Transverse colon (tissue), 4 donors: Measurements from ENCODE around the gene GREM2. TPM values are rescaled to one million over a fixed set of nuclear protein-coding genes. Genes with fewer than 3 reads are reported as not detected.

Experiments used
- DNase-seq: peaks from one replicate; pipeline ENCODE4 v3.0.0-alpha.2; 2019
- H3K27ac ChIP-seq, 4 donors: fragments of 200-600 bp; sonication (generic); 2 replicates each; pipeline ENCODE4 v1.5.1; 2016 to 2018; ENCODE audit warnings: inconsistent platforms in 4 of 4
- H3K27me3 ChIP-seq: fragments of 200-600 bp; sonication (generic); 2 replicates; pipeline ENCODE4 v1.5.1; 2017; ENCODE audit warnings: inconsistent platforms
- H3K36me3 ChIP-seq, 4 donors: fragments of 200-600 bp; sonication (generic); 2 replicates each; pipeline ENCODE4 v1.5.1; 2017 to 2019; ENCODE audit warnings: inconsistent platforms in 4 of 4
- H3K4me1 ChIP-seq, 4 donors: fragments of 200-600 bp; sonication (generic); 2 replicates each; pipeline ENCODE4 v1.5.1; 2017 to 2020; ENCODE audit warnings: inconsistent platforms in 4 of 4
- H3K4me3 ChIP-seq, 4 donors: fragments of 200-600 bp; sonication (generic); 1 replicate in 1 of 4; 2 replicates in 3 of 4; pipeline versions ENCODE4 v1.5.1 to v1.6.1; 2017 to 2019; ENCODE audit warnings: inconsistent platforms in 4 of 4
- H3K9me3 ChIP-seq, 2 donors: fragments of 200-600 bp; sonication (generic); 2 replicates each; pipeline ENCODE4 v1.5.1; 2017 to 2019; ENCODE audit warnings: inconsistent platforms in 2 of 2
- EP300 ChIP-seq: sonication (generic); formaldehyde crosslinking; IDR thresholded peaks from one replicate; pipeline ENCODE4 v1.6.1; 2017; ENCODE audit warnings: antibody characterized with exemption, low read depth
- POLR2A ChIP-seq: fragments of 450-650 bp; IDR thresholded peaks from one replicate; pipeline ENCODE4 v1.6.1; 2016; ENCODE audit warnings: antibody characterized with exemption, mild to moderate bottlenecking, moderate library complexity
- POLR2AphosphoS5 ChIP-seq, 3 donors: sonication (generic); formaldehyde crosslinking; IDR thresholded peaks; one replicate each; pipeline ENCODE4 v1.6.1; 2016; ENCODE audit warnings: antibody characterized with exemption in 3 of 3
- WGBS, 2 donors: methylation state at CpG; one replicate each; pipeline ENCODE4 v1.1.5; 2018; ENCODE audit warnings: low coverage in 1 of 2; 5-methylcytosine and 5-hydroxymethylcytosine counted together
- in situ Hi-C, 4 donors: fragments of 200-750 bp; cut with MboI; loops; one replicate each; pipeline versions ENCODE4 v1.15.0 to v1.15.1; 2017; ENCODE audit warnings: low sequenced_read_pairs in 3 of 4, low pct_ligation_motif_present in 1 of 4, low pct_unique_long_range_greater_than_20kb in 1 of 4
- intact Hi-C: fragments of 100-400 bp; cut with DNase I; formaldehyde crosslinking; loops from one replicate; pipeline ENCODE4 v1.15.1; 2023; ENCODE audit warnings: low total_unique reads
- total RNA-seq, 4 donors: library from RNA; depleted of rRNA; stranded (reverse); fragments of >200 nt; gene quantifications; one replicate each; pipeline ENCODE4 v1.1.0, GENCODE V29; 2016
- TF ChIP-seq, protein P1 (sequence below), 5 experiments: fragments of 200-600 bp in 3 of 5; fragments of 450-650 bp in 2 of 5; sonication (generic) in 3 of 5; IDR thresholded peaks; 1 replicate in 2 of 5; 2 replicates in 3 of 5; pipeline ENCODE4 v1.5.1; 2016 to 2017; ENCODE audit warnings: antibody characterized with exemption in 5 of 5, inconsistent platforms in 3 of 5, mild to moderate bottlenecking in 2 of 5, moderate library complexity in 1 of 5

GREM2 gene
- total RNA-seq, 4 donors from 2014 or later: 2.8 to 13.1 (median 4.9) TPM

DNA sequence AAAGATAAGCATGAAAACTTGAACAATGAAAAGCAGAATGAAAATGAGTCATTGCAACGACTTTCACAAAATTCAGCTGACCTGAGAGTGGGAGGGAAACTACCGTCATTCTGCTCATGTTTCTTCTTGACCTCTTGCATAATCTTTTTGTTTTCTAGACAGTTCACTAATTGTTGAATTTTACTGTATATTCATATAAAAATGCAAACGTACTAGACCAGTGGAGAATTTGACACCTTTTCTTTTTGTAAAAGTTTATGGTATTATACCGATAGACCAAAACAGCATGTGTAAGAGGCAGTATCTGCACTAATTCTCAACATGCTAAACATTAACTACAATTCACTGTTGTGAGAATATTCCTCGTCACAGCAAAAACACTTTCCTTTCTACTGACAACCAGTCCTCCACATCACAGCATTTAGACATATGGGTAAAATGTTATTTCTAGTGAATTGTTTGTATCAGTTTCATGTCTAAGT, 137.8 kb downstream of the GREM2 start:
- Histone ChIP-seq H3K9me3 (no peaks in the 10 kb centered on the region), H3K36me3 (no peaks in the 10 kb centered on the region), H3K4me1 (no peaks in the 10 kb centered on the region), H3K4me3 (no peak overlapping the region), H3K27ac (no peak overlapping the region), H3K27me3 (no peaks in the 10 kb centered on the region)
- in situ Hi-C loops: no loop called here
- TF ChIP-seq, protein P1, sequence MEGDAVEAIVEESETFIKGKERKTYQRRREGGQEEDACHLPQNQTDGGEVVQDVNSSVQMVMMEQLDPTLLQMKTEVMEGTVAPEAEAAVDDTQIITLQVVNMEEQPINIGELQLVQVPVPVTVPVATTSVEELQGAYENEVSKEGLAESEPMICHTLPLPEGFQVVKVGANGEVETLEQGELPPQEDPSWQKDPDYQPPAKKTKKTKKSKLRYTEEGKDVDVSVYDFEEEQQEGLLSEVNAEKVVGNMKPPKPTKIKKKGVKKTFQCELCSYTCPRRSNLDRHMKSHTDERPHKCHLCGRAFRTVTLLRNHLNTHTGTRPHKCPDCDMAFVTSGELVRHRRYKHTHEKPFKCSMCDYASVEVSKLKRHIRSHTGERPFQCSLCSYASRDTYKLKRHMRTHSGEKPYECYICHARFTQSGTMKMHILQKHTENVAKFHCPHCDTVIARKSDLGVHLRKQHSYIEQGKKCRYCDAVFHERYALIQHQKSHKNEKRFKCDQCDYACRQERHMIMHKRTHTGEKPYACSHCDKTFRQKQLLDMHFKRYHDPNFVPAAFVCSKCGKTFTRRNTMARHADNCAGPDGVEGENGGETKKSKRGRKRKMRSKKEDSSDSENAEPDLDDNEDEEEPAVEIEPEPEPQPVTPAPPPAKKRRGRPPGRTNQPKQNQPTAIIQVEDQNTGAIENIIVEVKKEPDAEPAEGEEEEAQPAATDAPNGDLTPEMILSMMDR (IDR thresholded peaks at IDR 0.05): no peak
- TF ChIP-seq POLR2A (no peak), EP300 (no peak), POLR2AphosphoS5 (IDR thresholded peaks at IDR 0.05) (no peak)
- WGBS, 2 donors: 66 to 69% methylated on average over 5 of the region's 5 CpGs
- intact Hi-C loops: no loop called here
- no peak for DNase-seq

DNA sequence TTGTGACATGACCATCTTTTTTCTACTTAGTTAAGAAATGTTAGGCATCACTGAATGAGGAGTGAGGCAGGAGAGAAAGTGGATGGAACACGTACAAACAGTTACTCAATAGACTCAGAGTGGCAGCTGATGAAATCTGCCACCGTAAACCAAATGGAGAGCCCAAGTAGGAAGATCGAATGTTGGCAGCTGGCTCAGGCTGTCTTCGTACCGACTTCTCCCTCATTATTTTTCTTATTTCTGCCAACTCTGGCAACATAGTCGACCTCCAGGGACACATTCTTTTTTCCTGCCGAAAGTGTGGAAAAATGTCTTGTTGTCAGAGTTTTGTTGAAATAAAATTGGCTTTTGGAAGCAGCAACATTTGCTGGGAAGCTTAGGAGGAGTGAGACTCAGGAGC, 143.3 kb downstream of the GREM2 start:
- Histone ChIP-seq H3K4me1 (no peaks in the 10 kb centered on the region), H3K9me3 (no peaks in the 10 kb centered on the region), H3K27ac (no peak overlapping the region), H3K4me3 (no peak overlapping the region), H3K27me3 (no peaks in the 10 kb centered on the region), H3K36me3 (no peaks in the 10 kb centered on the region)
- TF ChIP-seq POLR2AphosphoS5 (IDR thresholded peaks at IDR 0.05) (no peak), POLR2A (no peak), EP300 (no peak)
- TF ChIP-seq, protein P1 (IDR thresholded peaks at IDR 0.05): no peak
- in situ Hi-C loops: no loop called here
- DNase-seq: no peak
- 49 to 79% methylated on average over 7 of the region's 7 CpGs for WGBS, 2 donors
- intact Hi-C loops: no loop called here

DNA sequence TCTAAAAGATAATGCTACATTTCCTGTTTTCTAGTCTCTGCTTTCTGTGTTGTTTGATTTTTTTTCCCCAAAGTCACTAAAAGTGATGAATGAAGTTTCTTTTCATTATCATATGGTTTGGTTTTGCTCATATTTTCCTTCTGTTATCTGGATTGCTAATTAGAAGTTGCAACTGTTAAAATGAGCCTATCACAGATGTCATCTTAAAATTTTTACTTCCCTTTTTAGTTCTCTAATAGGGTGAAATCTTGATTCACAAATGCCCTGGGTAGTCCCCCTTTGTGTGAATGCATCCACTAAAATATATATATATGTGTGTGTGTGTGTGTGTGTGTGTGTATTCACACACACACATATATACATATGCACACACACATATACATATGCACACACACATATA, 144.1 kb downstream of the GREM2 start:
- H3K27ac ChIP-seq: no peak overlapping the region
- H3K4me3 ChIP-seq: no peak overlapping the region
- intact Hi-C loops: no loop called here
- no peak for TF ChIP-seq EP300
- TF ChIP-seq POLR2AphosphoS5 (IDR thresholded peaks at IDR 0.05): no peak
- no peaks in the 10 kb centered on the region for H3K9me3 ChIP-seq
- no peaks in the 10 kb centered on the region for H3K36me3 ChIP-seq
- DNase-seq: no peak
- no peaks in the 10 kb centered on the region for H3K27me3 ChIP-seq
- H3K4me1 ChIP-seq: peaks cover 0 to 5% (median 0%) of the 10 kb centered on the region in 4 donors
- in situ Hi-C loops: no loop called here

DNA sequence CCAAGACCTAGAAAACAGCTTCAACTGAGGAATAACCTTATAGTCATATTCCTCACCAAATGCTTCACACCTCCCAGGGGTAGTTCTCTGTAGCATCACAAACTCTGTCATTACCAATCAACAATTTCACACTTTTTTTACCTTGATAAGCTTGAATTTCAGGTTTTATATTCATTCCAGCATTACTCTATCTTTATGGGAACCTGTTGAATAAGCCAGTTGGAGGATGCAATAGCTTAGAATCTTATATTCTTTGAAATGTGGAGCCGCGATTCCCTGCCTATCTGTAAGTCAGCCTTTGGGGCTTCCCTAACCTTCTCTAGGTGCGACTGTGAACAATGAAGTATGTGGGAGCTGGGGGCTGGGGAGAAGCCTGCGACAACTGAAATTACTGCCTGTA, 145.4 kb downstream of the GREM2 start:
- Histone ChIP-seq H3K9me3 (no peaks in the 10 kb centered on the region), H3K27me3 (no peaks in the 10 kb centered on the region), H3K36me3 (no peaks in the 10 kb centered on the region), H3K4me3 (no peak overlapping the region), H3K27ac (no peak overlapping the region), H3K4me1 (peaks cover 0 to 17% (median 7%) of the 10 kb centered on the region in 4 donors)
- no peak for TF ChIP-seq POLR2A
- TF ChIP-seq, protein P1 (IDR thresholded peaks at IDR 0.05): no peak
- TF ChIP-seq EP300: no peak
- TF ChIP-seq POLR2AphosphoS5 (IDR thresholded peaks at IDR 0.05): no peak
- WGBS, 2 donors: 83 to 92% methylated on average over 4 of the region's 4 CpGs
- intact Hi-C loops (no loop called here), in situ Hi-C loops (no loop called here)
- DNase-seq: no peak

DNA sequence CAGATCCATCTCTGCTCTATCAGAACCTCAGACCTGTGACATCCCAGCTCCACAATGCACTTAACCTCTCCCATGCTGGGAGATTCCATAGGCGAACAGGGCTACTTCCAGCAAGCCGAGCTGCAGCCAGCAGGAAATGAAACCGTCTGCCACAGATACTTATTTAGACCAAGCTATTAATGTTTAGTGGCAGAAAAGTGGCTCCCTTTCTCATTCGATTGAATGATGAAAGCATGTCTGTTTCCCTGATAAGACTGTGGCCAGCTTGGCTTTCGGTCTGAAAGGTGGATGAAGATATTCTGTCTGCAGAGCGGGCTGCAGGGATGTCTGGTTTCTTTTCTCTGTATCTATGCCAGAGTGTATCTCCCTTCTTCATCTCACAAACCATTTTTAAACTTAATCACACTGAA, 146.4 kb downstream of the GREM2 start:
- no peaks in the 10 kb centered on the region for H3K36me3 ChIP-seq
- intact Hi-C loops: no loop called here
- WGBS, 2 donors: 48 to 59% methylated on average over 6 of the region's 6 CpGs
- no peak overlapping the region for H3K27ac ChIP-seq
- peak overlapping the region in 1 of 4 donors; percentile 18 for H3K4me3 ChIP-seq
- in situ Hi-C loops: no loop called here
- no peaks in the 10 kb centered on the region for H3K27me3 ChIP-seq
- no peak for DNase-seq
- H3K4me1 ChIP-seq: peaks cover 0 to 17% (median 7%) of the 10 kb centered on the region in 4 donors
- TF ChIP-seq, protein P1 (IDR thresholded peaks at IDR 0.05): no peak
- no peak for TF ChIP-seq EP300
- no peaks in the 10 kb centered on the region for H3K9me3 ChIP-seq
